ENCODE measurements around the gene DGKB. TPM values are rescaled to one million over a fixed set of nuclear protein-coding genes. Genes with fewer than 3 reads are reported as not detected.

Gene DGKB
- total and polyA plus RNA-seq, 2 of the 8 experiments (the other 6 are each of a cell fraction or from before 2014, with no cell fraction given): 1.9 to 2.6 TPM

DNA sequence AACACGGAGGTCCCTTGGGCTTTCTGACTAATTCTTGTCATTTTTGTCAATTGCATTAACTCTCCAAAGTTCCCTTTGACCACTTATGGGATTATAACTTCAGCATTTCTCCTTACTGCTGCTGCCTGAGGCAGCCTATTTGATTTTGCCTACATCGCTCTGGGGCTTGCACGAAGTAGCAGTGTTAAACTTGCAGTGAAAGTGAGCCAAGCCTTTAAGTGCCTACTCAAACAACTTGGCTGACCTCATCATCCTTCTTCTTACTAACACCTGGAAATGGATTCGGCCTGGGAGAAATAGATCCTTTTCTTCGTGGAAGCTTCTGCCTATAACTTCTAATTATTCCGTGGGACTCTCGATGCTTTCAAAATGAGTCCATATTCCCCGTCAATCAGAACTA, 76.6 kb downstream of the DGKB start:
- H3K27me3 ChIP-seq (replicated peaks in 1 of 4; ENCODE audit: control insufficient read depth in 3 of 4, extremely low read depth in 1 of 4, insufficient read depth in 3 of 4, low read length in 3 of 4): no peaks in the 10 kb centered on the region
- 83% methylated on average over 8 of the region's 8 CpGs; no CpG with 5 or more reads in 1 of the 2 experiments for WGBS, 2 experiments (ENCODE audit: extremely low coverage in 1 of 2, insufficient coverage in 1 of 2, insufficient read length in 1 of 2, insufficient replicate concordance in 2 of 2, low coverage in 1 of 2, low lambda C conversion rate in 2 of 2, missing lambda C conversion rate in 1 of 2)

More for the DNA sequence above, 76.6 kb downstream of the DGKB start:
- Histone ChIP-seq H2BK120ac (replicated peaks; ENCODE audit: low read depth, low read length) (no peak overlapping the region), H3K14ac (ENCODE audit: insufficient read length) (no peak overlapping the region), H3K18ac (ENCODE audit: extremely low read depth, low read length) (no peak overlapping the region), H2BK12ac (ENCODE audit: low read depth, low read length) (no peak overlapping the region), H3K9me3 (ENCODE audit: insufficient read depth in 2 of 2, low read depth in 1 of 2, low read length in 1 of 2) (no peaks in the 10 kb centered on the region), H2BK5ac (ENCODE audit: low read depth, low read length) (no peak overlapping the region), H4K91ac (replicated peaks; ENCODE audit: insufficient read length, low read length) (no peak overlapping the region), H3K27ac (ENCODE audit: low read depth, low read length) (no peak overlapping the region), H2BK15ac (ENCODE audit: low read length) (no peak overlapping the region), H4K20me1 (replicated peaks in 1 of 2; ENCODE audit: control insufficient read depth in 1 of 2, insufficient read depth in 2 of 2, low read length in 2 of 2) (no peaks in the 10 kb centered on the region), H3K4ac (replicated peaks; ENCODE audit: insufficient read length, low read depth, low read length) (no peak overlapping the region), H3K23ac (ENCODE audit: insufficient read length) (no peak overlapping the region), H3K9ac (replicated peaks in 1 of 4; ENCODE audit: extremely low read depth in 1 of 4, low read depth in 3 of 4, low read length in 3 of 4) (no peak overlapping the region), H2BK20ac (ENCODE audit: low read length) (no peak overlapping the region), H3K23me2 (ENCODE audit: low read depth, low read length) (no peaks in the 10 kb centered on the region), H2AK5ac (ENCODE audit: low read depth, low read length) (no peak overlapping the region), H3K79me2 (ENCODE audit: control insufficient read depth in 1 of 2, insufficient read depth in 2 of 2, low read length in 2 of 2) (no peaks in the 10 kb centered on the region), H4K5ac (ENCODE audit: insufficient read length, low read depth, low read length) (no peak overlapping the region), H3K79me1 (ENCODE audit: low read depth, low read length) (no peaks in the 10 kb centered on the region), H3K4me2 (ENCODE audit: insufficient read depth in 1 of 2, low read depth in 2 of 2, low read length in 2 of 2) (no peak overlapping the region), H3K36me3 (ENCODE audit: control insufficient read depth in 2 of 4, insufficient read depth in 4 of 4, low read length in 3 of 4) (no peaks in the 10 kb centered on the region), H3K56ac (replicated peaks; ENCODE audit: insufficient read length, low read depth, low read length) (no peak overlapping the region), H2AFZ (ENCODE audit: low read length) (no peak overlapping the region), H3K4me1 (replicated peaks in 1 of 4; ENCODE audit: control insufficient read depth in 3 of 4, insufficient read depth in 4 of 4, low read length in 3 of 4) (no peaks in the 10 kb centered on the region), H4K8ac (ENCODE audit: extremely low read depth, insufficient read depth, low read length) (no peak overlapping the region), H3K4me3 (ENCODE audit: extremely low read depth in 1 of 4, insufficient read depth in 2 of 4, low read depth in 3 of 4, low read length in 4 of 4) (no peak overlapping the region)
- ChIA-PET CTCF (ENCODE audit: partially characterized antibody) (no interaction called here), POLR2A (ENCODE audit: partially characterized antibody) (no interaction called here)
- DNase-seq (ENCODE audit: low read depth in 1 of 2, low spot score in 2 of 2): no peak
- TF ChIP-seq POLR2AphosphoS5 (IDR thresholded peaks at IDR 0.05; ENCODE audit: low read depth, low read length): no peak
- TF ChIP-seq ZNF274 (IDR thresholded peaks at IDR 0.05; ENCODE audit: borderline replicate concordance, extremely low read depth, low read length): no peak
- no peak for TF ChIP-seq TBP (IDR thresholded peaks at IDR 0.05; ENCODE audit: low read depth, low read length)
- no peak for TF ChIP-seq SP4 (IDR thresholded peaks at IDR 0.05; ENCODE audit: low read length)
- TF ChIP-seq FOSL1 (IDR thresholded peaks at IDR 0.05; ENCODE audit: insufficient read depth, low read depth, low read length): no peak
- no peak for TF ChIP-seq SP2 (IDR thresholded peaks at IDR 0.05; ENCODE audit: low read length)
- TF ChIP-seq KDM5A (IDR thresholded peaks at IDR 0.05; ENCODE audit: low read length): no peak
- TF ChIP-seq RBBP5 (IDR thresholded peaks at IDR 0.05; ENCODE audit: borderline replicate concordance, low read depth, low read length): no peak
- no peak for TF ChIP-seq JUN (IDR thresholded peaks at IDR 0.05; ENCODE audit: low read depth, low read length)
- TF ChIP-seq CBX8 (IDR thresholded peaks at IDR 0.05; ENCODE audit: borderline replicate concordance, low read depth, low read length): no peak
- no peak for TF ChIP-seq TAF1 (IDR thresholded peaks at IDR 0.05; ENCODE audit: low read depth, low read length)
- no peak for TF ChIP-seq TCF12 (IDR thresholded peaks at IDR 0.05; ENCODE audit: low read depth, low read length)
- no peak for TF ChIP-seq SIX5 (IDR thresholded peaks at IDR 0.05; ENCODE audit: low read depth, low read length)
- FAIRE-seq: no peak

Data from H1 (cell line).